GM21528 (cell line): ENCODE results near the gene RAB3C.

ENCODE experiments used
- ATAC-seq: cut with Tn5 transposase; IDR thresholded peaks from one replicate; pipeline ENCODE4 v1.9.1; 2021; ENCODE audit warnings: mild to moderate bottlenecking, moderate library complexity; ENCODE audit not compliant: unreplicated experiment, low FRiP score

Gene RAB3C

GRCh38 chr5:58804291-58804690, 221.4 kb downstream of the RAB3C start:
- no peak for ATAC-seq

GRCh38 chr5:58810086-58810485, 227.2 kb downstream of the RAB3C start:
- no peak for ATAC-seq

GRCh38 chr5:58813855-58814254, 231.0 kb downstream of the RAB3C start:
- ATAC-seq, result no peak

GRCh38 chr5:58816181-58816731, 233.4 kb downstream of the RAB3C start:
- no peak for ATAC-seq

DNA sequence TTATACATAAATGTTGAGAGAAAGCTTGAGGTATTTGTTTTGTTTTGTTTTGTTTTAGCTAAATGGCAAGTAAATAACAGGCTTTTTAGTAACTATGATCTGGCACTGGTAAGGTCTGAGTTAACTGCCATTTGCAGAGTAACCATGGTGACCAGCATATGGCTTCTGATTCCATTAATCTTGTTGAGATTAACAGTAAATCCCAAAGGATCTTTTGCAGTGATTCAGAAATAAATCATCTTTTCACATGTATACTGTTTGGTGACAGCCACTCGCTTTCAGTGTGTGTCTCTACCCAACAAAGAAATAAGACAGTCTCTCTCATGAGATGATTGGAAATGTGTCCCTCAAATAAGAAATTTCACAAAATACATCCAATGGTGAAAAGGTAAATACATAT, 235.6 kb downstream of the RAB3C start:
- no peak for ATAC-seq

DNA sequence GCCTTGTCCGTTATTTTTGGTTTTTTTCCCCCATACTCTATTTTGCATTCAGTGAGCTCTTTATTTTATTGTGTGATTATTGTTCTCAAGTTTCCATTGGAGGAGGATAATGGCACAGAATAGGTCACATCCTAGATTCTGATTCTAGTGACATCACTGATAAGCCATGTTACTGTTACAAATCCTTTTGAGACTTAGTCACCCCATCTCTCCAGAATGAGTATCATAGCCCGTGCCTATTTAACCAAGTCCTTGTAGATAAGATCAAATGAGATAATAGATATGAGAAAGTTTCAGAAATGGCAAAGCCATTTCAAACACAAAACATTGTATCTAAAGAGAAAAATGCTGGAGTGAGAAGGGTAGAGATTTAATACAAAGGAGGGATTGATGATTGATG, 242.6 kb downstream of the RAB3C start:
- ATAC-seq, result no peak

GRCh38 chr5:58825899-58826298, 243.0 kb downstream of the RAB3C start:
- ATAC-seq, result no peak

- ATAC-seq, result no peak
Measured at GRCh38 chr5:58827463-58827862, 244.6 kb downstream of the RAB3C start.

DNA sequence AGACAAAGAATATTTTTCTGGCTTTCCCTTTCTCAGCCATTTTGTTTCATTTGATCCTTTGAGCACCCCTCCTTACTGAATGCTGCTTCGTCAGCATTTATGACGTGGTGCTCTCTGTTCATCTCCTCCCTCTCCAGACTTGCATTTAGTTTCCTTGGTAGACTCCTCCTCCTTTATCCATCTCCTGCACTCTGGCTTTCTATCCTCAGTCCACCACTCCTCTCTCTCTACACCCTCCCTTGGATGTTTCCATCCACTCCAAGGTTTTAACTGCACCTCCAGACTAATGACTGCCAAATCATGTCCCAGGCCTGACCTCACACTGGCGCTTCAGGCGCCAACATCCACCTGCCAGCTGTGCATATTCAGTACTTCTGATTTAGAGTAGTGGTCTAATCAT, 245.4 kb downstream of the RAB3C start:
- ATAC-seq, result no peak

DNA sequence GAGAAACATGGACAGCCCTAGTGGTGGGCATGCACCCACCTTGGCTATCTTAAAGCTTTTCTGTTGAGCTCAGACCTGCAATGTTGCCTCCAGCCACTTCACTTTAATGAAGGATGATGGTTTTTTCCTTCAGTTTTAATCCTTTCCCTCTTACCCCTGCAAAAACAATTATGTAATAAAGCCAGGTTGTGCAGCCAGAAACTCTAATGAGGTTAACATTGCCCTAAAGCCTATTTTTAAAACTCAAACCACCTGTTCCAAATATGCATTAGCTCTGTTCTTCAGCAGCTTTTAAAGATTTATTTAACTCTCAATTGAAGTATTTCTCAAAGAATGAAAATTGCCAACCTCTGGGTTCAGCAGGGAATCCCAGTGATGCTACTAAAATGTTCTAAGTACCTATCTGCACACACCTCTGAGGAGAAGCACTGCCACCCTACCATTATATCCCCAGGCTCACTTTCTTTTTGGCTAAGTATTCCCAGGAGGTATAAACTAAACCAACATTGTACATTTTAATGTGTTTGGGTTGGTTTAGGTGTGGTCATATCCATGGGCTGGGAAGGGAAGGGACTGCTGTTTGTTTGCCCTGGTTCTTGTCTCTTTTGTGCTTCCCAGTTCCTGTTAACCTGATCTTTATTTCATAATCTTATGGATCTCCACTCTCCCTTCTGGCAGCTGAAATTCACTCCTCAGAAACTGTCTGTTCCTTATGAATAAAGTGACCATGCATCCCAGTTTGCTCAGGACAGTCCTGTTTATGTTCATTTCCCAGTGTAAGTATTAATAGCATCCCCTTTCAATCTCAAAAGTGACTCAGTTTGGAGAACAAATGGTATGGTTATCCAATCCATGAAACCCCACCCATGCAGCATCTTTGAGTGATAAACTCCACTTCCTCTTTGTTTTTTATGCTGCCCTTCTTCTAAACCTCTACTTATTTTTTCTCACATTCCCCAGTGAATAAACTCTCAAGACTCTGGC, 251.7 kb downstream of the RAB3C start:
- ATAC-seq, result no peak

DNA sequence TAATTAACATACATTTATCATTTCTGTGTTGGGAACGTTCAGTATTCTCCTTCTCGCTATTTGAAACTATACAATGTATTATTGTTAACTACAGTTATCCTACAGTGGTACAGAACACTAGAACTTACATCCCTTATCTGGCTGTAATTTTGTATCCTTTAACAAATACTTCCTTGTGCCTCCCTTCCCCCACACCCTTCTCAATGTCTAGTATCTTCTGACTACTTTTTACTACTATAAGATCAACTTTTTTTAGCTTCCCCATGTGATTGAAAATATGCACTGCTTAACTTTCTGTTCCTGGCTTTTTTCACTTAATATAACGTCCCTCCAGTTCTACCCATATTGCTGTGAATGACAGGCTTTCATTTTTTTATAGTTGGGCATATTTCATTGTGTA, 253.5 kb downstream of the RAB3C start:
- ATAC-seq, result no peak

DNA sequence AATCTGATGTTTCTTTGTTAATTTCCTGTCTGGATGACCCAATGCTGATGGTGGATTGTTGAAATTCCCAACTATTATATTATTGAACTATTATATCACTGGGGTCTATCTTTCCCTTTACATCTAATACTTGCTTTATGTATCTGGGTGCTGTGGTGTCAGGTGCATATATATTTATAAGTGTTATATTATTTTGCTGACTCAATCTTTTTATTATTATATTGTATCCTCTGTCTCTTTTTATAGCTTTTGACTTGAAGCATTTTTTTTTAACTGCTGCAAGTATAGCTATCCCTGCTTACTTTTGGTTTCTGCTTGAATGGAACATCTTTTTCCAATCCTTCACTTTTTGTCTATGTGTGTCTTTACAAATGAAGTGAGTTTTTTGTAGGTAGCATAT, 255.9 kb downstream of the RAB3C start:
- ATAC-seq, result no peak

DNA sequence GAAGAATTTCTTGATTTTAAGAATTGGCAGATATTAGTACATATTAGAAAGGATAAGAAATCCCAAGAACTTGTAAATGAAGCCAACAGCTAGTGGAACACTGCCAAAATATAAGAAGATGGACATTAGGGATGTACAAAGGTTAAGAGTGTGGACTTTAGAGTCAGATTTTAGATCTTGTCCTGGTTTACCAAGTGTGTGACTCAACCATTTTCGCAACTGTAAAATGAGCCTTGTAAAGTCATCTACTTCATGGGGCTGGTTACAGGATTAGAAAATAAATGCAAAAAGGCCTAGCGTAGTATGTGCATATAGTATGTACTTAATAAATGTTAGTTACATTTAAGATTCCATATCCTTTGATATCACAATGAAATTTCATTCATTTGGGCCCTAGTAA, 260.0 kb downstream of the RAB3C start:
- ATAC-seq, result no peak

- no peak for ATAC-seq
Measured at GRCh38 chr5:58844395-58844794, 261.5 kb downstream of the RAB3C start.

- no peak for ATAC-seq
Measured at GRCh38 chr5:58847041-58847440, 264.2 kb downstream of the RAB3C start.

- no peak for ATAC-seq
Measured at GRCh38 chr5:58849223-58849622, 266.3 kb downstream of the RAB3C start.

DNA sequence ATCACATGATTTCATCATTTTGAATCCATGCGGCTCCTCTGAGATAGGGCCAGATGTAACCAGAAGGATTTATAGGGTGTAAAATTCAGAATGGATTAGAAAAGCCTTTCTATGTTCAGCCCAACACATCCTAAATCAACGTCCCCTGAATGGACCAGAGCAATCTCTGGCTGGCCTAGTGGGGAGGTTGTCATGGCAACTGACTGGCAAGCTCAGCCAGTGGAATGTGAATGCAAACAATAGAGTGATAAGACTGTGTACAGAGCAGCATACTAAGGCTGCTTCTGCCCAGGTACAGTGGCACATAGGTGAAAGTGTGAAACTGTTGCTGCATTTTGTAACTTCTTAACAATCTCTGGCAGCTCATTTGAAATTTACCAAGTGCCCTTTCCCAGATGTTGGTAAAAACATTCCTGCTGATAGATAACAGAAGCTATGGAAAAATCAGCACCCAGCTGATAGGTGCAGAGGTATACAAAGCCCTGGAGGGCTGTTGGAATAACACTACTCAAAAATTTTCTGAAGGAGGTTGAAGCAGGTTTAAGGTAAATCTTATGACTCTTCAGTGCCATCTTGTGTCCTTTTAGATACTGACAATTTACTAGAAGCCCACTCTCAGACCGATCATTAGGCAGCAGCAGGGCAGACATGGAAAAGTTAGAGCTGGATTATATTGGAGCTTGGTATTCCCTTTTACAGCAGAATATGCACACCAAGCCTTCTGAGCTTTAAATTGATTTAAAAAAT, 267.2 kb downstream of the RAB3C start:
- no peak for ATAC-seq

GRCh38 chr5:58851153-58851552, 268.3 kb downstream of the RAB3C start:
- ATAC-seq, result no peak

GRCh38 chr5:58851571-58851970, 268.7 kb downstream of the RAB3C start:
- ATAC-seq, result no peak

- ATAC-seq, result no peak
Measured at GRCh38 chr5:58852566-58852965, 269.7 kb downstream of the RAB3C start.

DNA sequence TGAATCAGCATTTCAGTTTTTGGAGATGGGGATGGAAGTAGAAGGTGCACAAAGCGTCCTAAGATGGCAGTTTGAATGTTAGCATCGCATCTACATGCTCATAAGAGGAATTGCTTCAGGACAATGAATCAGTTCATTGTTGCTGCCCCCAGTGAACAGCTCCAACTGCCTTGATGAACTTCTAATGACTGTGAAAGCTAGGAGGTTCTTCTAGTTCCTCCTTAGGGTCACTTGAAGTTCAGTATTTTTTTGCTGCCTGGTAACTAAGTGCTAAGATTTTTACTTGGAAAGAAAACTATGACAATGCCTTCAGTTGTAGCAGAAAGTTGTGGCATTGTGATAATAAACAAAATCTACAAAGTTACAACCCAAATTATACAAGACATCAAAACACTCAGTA, 271.6 kb downstream of the RAB3C start:
- ATAC-seq, result no peak
